Stimulated activated memory B cell treated with anti-CD40 and anti-IgM and Interleukin-4, amounts not matched to agents 10 μg/mL and 1 μg/mL and 100 μg/mL, for 72 hours (primary cell): Measurements from ENCODE around the gene TOP2A.
A peak's percentile ranks its signal among the peaks of the same experiment; 100 is the strongest.

Experiments used
- ATAC-seq: fragments of 150-1000 bp; cut with Tn5 transposase; 2 replicates; pipeline ENCODE4 v1.10.0; 2021
- H3K27ac Mint-ChIP-seq: one replicate; pipeline ENCODE4 v1.8.0; 2022; ENCODE audit warnings: mild to moderate bottlenecking, mixed read lengths
- H3K27me3 Mint-ChIP-seq: one replicate; pipeline ENCODE4 v1.8.0; 2022; ENCODE audit warnings: mixed read lengths
- H3K36me3 Mint-ChIP-seq: one replicate; pipeline ENCODE4 v1.8.0; 2022; ENCODE audit warnings: mixed read lengths
- H3K4me1 Mint-ChIP-seq: one replicate; pipeline ENCODE4 v1.8.0; 2022; ENCODE audit warnings: mixed read lengths
- H3K4me3 Mint-ChIP-seq: one replicate; pipeline ENCODE4 v1.8.0; 2022; ENCODE audit warnings: mild to moderate bottlenecking, moderate library complexity, mixed read lengths
- H3K9me3 Mint-ChIP-seq: one replicate; pipeline ENCODE4 v1.8.0; 2022; ENCODE audit warnings: mixed read lengths

Gene TOP2A

DNA sequence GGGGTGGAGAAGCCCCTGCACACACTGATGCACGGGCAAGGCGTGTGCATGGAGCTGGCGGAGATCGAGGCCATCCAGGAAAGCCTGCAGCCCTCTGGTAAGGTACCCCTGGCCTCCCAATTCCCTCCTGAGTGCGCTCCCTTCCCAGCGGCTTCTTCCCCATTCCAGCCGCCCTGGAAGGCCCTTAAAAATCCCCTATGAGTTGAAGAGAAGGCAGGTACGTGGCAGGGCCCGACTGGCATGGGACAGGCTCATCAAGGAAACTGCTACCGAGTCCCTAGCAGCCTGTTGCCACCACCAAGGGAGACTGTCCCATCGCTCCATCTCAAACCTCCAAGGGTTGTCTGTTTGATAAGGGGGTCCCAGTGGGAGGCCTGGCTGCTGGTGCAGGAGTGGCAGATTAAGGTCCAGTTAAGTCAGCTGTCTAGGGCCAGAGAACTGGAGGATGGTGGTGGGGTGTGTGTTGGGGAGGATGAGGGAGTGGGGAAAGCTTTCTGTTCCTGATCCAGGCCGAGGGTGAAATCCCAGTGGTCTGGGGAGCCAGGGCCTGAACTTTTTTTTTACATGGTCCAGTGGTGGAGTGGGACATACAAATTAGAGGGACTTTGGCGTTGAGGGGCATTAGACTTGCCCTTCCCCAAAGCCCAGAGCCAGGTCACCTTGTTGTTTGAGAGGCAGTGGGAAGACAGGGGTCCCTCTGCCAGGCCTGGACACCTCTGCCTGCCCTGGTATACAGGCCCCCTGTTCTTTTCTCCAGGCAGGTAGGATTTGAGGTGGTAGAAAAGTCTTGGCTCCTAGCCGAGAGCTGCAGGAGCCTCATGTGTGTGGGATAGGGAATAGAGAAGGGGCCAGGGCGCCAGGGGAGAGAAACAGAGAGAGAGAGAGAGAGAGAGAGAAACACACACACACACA lies 26.5 kb upstream of the TOP2A start:
- Mint-ChIP-seq H3K27ac (peak overlapping the region; percentile 10), H3K36me3 (no peaks in the 10 kb centered on the region), H3K4me3 (peak overlapping the region; percentile 80), H3K4me1 (peaks cover 26% of the 10 kb centered on the region), H3K9me3 (no peaks in the 10 kb centered on the region), H3K27me3 (no peaks in the 10 kb centered on the region)
- no peak for ATAC-seq

GRCh38 chr17:40443196-40443987 lies 25.7 kb upstream of the TOP2A start, which contains the start of gene IGFBP4:
IGFBP4 (plus strand) TSS chr17:40443450; CDS start chr17:40443736, 286 bp downstream.
- Mint-ChIP-seq H3K27ac (peak within 1 kb of the TSS; percentile 10), H3K4me1 (peaks cover 26% of the 10 kb centered on the region), H3K27me3 (no peaks in the 10 kb centered on the region), H3K36me3 (no peaks in the 10 kb centered on the region), H3K9me3 (no peaks in the 10 kb centered on the region), H3K4me3 (peak within 1 kb of the TSS; percentile 80)
- ATAC-seq = peak; percentile 86

GRCh38 chr17:40442392-40443195 lies 24.9 kb upstream of the TOP2A start:
- peak overlapping the region; percentile 51 for H3K4me3 Mint-ChIP-seq

GRCh38 chr17:40440166-40440565 lies 22.5 kb upstream of the TOP2A start:
- no peak for ATAC-seq
- Mint-ChIP-seq H3K36me3 (no peaks in the 10 kb centered on the region), H3K9me3 (no peaks in the 10 kb centered on the region), H3K27ac (no peak overlapping the region), H3K4me3 (no peak overlapping the region), H3K4me1 (peaks cover 22% of the 10 kb centered on the region), H3K27me3 (no peaks in the 10 kb centered on the region)

More at GRCh38 chr17:40442392-40443195, 24.9 kb upstream of the TOP2A start:
- Mint-ChIP-seq H3K27ac (no peak overlapping the region), H3K27me3 (no peaks in the 10 kb centered on the region), H3K4me1 (peaks cover 26% of the 10 kb centered on the region), H3K36me3 (no peaks in the 10 kb centered on the region), H3K9me3 (no peaks in the 10 kb centered on the region)
- ATAC-seq = no peak

GRCh38 chr17:40437095-40437732 lies 19.5 kb upstream of the TOP2A start:
- Mint-ChIP-seq H3K9me3 (no peaks in the 10 kb centered on the region), H3K27me3 (no peaks in the 10 kb centered on the region), H3K36me3 (no peaks in the 10 kb centered on the region), H3K4me1 (peaks cover 6% of the 10 kb centered on the region), H3K27ac (no peak overlapping the region), H3K4me3 (no peak overlapping the region)
- no peak for ATAC-seq

GRCh38 chr17:40436636-40437035 lies 18.9 kb upstream of the TOP2A start:
- no peak for ATAC-seq
- H3K4me3 Mint-ChIP-seq = no peak overlapping the region
- no peaks in the 10 kb centered on the region for H3K36me3 Mint-ChIP-seq
- peaks cover 6% of the 10 kb centered on the region for H3K4me1 Mint-ChIP-seq
- no peaks in the 10 kb centered on the region for H3K9me3 Mint-ChIP-seq
- H3K27ac Mint-ChIP-seq = no peak overlapping the region
- H3K27me3 Mint-ChIP-seq = peaks cover 4% of the 10 kb centered on the region

DNA sequence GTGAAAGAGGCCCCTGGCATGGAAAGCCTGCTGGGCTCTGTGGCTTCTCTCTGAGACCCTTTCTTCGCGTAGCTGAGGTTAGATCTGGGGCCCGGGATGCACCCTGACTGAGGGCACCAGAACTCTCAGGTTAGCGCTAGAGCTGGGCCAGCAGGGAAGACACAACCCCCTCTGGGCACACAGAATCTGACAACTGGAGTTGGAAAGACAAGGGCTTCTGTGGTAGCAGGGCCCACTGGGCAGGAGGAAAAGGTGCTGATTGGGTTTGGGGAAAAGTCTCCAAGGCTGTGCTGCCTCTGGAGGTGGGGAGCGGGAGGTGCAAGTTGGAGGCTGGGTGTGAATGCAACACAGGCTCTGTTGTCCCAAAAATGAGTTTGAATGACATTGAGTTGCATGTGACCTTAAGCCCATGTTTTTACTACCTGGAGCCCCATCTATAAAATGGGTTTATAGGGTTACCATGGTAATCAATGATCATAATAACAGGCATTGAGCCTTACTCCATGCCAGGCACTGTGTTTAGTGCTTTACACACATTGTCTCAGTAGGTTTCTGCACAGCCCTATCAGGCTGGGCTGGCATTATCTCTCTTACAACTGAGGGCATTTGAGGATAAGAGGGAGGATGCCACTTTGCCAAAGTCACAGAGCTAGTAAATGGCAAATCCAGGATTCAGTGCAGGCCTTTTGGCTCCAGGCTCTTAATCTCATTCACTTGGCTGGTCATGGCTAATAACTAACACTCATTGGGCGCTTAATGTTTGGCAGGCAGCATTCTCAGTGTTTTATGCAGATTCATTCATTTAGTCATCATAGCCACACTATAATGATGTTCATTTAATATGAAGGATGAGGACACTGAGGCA lies 16.1 kb upstream of the TOP2A start:
- peaks cover 10% of the 10 kb centered on the region for H3K27me3 Mint-ChIP-seq
- no peak for ATAC-seq
- H3K36me3 Mint-ChIP-seq = no peaks in the 10 kb centered on the region
- H3K4me3 Mint-ChIP-seq = no peak overlapping the region
- H3K4me1 Mint-ChIP-seq = no peaks in the 10 kb centered on the region
- H3K27ac Mint-ChIP-seq = no peak overlapping the region
- no peaks in the 10 kb centered on the region for H3K9me3 Mint-ChIP-seq

GRCh38 chr17:40432864-40433528 lies 15.3 kb upstream of the TOP2A start:
- Mint-ChIP-seq H3K36me3 (no peaks in the 10 kb centered on the region), H3K27me3 (peaks cover 10% of the 10 kb centered on the region), H3K27ac (no peak overlapping the region), H3K4me1 (no peaks in the 10 kb centered on the region), H3K9me3 (no peaks in the 10 kb centered on the region), H3K4me3 (no peak overlapping the region)
- no peak for ATAC-seq

- Mint-ChIP-seq H3K4me3 (no peak overlapping the region), H3K27ac (peak overlapping the region; percentile 5), H3K36me3 (no peaks in the 10 kb centered on the region), H3K4me1 (no peaks in the 10 kb centered on the region), H3K9me3 (no peaks in the 10 kb centered on the region), H3K27me3 (peaks cover 10% of the 10 kb centered on the region)
- ATAC-seq = peak; percentile 38
These were observed 13.5 kb upstream of the TOP2A start for GRCh38 chr17:40431231-40431602.

DNA sequence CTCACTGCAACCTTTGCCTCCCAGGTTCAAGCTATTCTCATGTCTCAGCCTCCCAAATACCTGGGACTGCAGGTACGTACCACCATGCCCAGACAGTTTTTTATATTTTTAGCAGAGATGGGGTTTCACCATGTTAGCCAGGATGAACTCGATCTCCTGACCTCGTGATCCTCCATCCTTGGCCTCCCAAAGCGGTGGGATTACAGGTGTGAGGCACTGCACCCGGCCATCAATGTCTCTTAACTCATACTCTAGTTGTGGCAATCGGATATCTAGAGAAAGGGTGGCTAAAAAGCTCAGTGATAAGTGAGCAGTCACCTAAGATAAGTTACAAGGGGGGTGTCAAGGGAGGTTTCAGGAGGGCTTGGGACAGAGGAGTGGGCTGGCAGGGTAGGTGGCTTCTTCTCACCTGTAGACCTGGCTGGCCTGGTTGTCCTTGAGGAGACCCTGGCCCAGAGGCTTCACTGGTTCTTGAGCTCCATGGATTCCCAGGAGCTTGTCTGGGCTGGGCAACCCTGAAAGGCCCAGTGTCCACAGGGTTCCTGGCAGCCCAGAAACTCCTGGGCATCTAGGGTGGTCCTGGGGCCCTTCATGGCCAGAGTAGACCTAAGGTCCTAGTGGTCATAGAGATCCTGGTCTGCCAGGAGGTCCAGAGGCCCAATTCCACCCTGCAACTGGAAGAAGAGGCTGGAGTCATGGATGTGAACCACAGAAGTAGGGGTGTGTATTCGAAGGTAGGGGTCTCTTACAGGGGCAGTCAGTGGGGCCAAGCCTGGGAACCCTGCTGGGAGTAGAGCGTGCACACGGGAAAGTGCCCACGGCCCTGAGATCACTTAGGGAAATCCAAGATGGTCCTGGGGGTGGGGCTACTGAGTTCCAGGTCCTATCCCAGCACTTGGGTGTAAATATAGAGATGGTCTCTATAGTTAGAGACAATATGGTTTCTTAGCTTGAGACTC lies 12.9 kb upstream of the TOP2A start:
- Mint-ChIP-seq H3K27me3 (peaks cover 10% of the 10 kb centered on the region), H3K4me3 (no peak overlapping the region), H3K4me1 (no peaks in the 10 kb centered on the region), H3K36me3 (no peaks in the 10 kb centered on the region), H3K9me3 (no peaks in the 10 kb centered on the region), H3K27ac (no peak overlapping the region)
- no peak for ATAC-seq

DNA sequence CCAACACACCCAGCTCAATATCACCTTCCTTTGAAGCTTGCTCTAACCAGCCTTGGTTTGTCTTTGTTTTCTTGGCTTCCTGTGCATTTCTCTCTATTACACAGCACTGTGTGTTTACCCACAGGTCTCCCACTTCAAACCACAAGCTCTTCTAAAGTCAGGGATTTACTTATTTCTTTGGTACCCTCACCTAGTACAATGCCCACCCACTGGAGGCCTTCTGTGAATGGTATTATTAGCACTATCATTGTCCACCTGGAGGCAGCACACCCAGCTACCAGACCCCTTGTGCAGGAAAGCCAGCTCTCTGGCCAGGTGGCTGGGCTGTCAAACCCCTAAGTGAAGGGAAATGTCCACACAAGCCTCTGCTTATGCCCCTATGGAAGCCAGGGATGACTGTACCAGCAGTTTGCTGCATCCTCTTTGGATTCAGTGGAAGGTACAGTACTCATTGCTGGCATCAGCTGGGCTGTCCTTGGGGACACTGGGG lies 9.4 kb upstream of the TOP2A start:
- Mint-ChIP-seq H3K9me3 (no peaks in the 10 kb centered on the region), H3K36me3 (no peaks in the 10 kb centered on the region), H3K4me1 (no peaks in the 10 kb centered on the region), H3K27me3 (peaks cover 10% of the 10 kb centered on the region), H3K4me3 (no peak overlapping the region), H3K27ac (no peak overlapping the region)
- ATAC-seq = no peak

GRCh38 chr17:40425741-40426140 lies 8.0 kb upstream of the TOP2A start:
- Mint-ChIP-seq H3K27me3 (no peaks in the 10 kb centered on the region), H3K9me3 (no peaks in the 10 kb centered on the region), H3K4me1 (no peaks in the 10 kb centered on the region), H3K4me3 (no peak overlapping the region), H3K27ac (no peak overlapping the region), H3K36me3 (no peaks in the 10 kb centered on the region)
- ATAC-seq = peak; percentile 24
